HL-60 (cell line): ENCODE data around the gene LRP8.

Source experiments
- DNase-seq, 2 experiments: peaks; one replicate each; pipeline ENCODE4 v3.0.0-alpha.2; 2010 to 2020; ENCODE audit warnings: low read depth in 1 of 2, low spot score in 1 of 2
- H3K27ac ChIP-seq: fragments of 250-450 bp; sonication (Bioruptor Pico); replicated peaks from 2 replicates; pipeline ENCODE4 v1.5.1; 2020; ENCODE audit warnings: mild to moderate bottlenecking, moderate library complexity
- H3K27me3 ChIP-seq: fragments of 250-450 bp; sonication (Bioruptor Pico); 2 replicates; pipeline ENCODE4 v1.5.1; 2021; ENCODE audit warnings: mild to moderate bottlenecking, moderate library complexity; ENCODE audit not compliant: insufficient read depth, poor library complexity, severe bottlenecking
- H3K4me3 ChIP-seq: replicated peaks from 2 replicates; pipeline ENCODE4 v1.5.1; 2011; ENCODE audit warnings: mild to moderate bottlenecking, control low read depth, low read length; ENCODE audit not compliant: insufficient read depth
- CTCF ChIP-seq: IDR thresholded peaks from one replicate; pipeline ENCODE4 v1.5.1; 2011; ENCODE audit warnings: low read length, control low read depth, inconsistent platforms; ENCODE audit not compliant: insufficient read depth
- GABPA ChIP-seq: IDR thresholded peaks from 2 replicates; pipeline ENCODE4 v1.6.1; 2012; ENCODE audit warnings: low read depth
- POLR2AphosphoS5 ChIP-seq: IDR thresholded peaks from 2 replicates; pipeline ENCODE4 v1.6.1; 2012; ENCODE audit warnings: low read depth
- REST ChIP-seq: IDR thresholded peaks from 2 replicates; pipeline ENCODE4 v1.6.1; 2012; ENCODE audit warnings: low read depth; ENCODE audit not compliant: insufficient replicate concordance
- SPI1 ChIP-seq: IDR thresholded peaks from 2 replicates; pipeline ENCODE4 v1.6.1; 2012; ENCODE audit warnings: low read depth, mild to moderate bottlenecking, borderline replicate concordance

LRP8 gene

GRCh38 chr1:53258216-53258615 is 69.7 kb downstream of the LRP8 start:
- DNase-seq, result no peak
- no peak overlapping the region for H3K27ac ChIP-seq
- H3K27me3 ChIP-seq, result no peaks in the 10 kb centered on the region
- H3K4me3 ChIP-seq, result no peak overlapping the region
- TF ChIP-seq REST (no peak), CTCF (no peak), GABPA (no peak), SPI1 (no peak), POLR2AphosphoS5 (no peak)

- TF ChIP-seq POLR2AphosphoS5 (no peak), SPI1 (no peak), REST (no peak), GABPA (no peak), CTCF (no peak)
- H3K27ac ChIP-seq, result no peak overlapping the region
These were observed 70.3 kb downstream of the LRP8 start for GRCh38 chr1:53257454-53258081.

GRCh38 chr1:53256511-53257453 is 71.1 kb downstream of the LRP8 start:
- Histone ChIP-seq H3K4me3 (no peak overlapping the region), H3K27ac (no peak overlapping the region), H3K27me3 (no peaks in the 10 kb centered on the region)
- no peak for DNase-seq
- no peak for TF ChIP-seq REST
- TF ChIP-seq CTCF, result no peak
- no peak for TF ChIP-seq SPI1

More at GRCh38 chr1:53257454-53258081, 70.3 kb downstream of the LRP8 start:
- DNase-seq, result no peak
- no peak overlapping the region for H3K4me3 ChIP-seq
- no peaks in the 10 kb centered on the region for H3K27me3 ChIP-seq
